Left kidney (tissue), 2 donors: ENCODE measurements around the gene HNRNPUL2. TPM values are rescaled to one million over a fixed set of nuclear protein-coding genes. Genes with fewer than 3 reads are reported as not detected.

ENCODE experiments used
- DNase-seq: peaks from one replicate; pipeline ENCODE4 v3.0.0-alpha.2; 2013
- polyA plus RNA-seq: library from polyadenylated mRNA; unstranded; fragments of 120-200 nt; gene quantifications from one replicate; pipeline ENCODE4 v1.2.1, GENCODE V29; 2013; ENCODE audit not compliant: insufficient read length

The HNRNPUL2 gene
- polyA plus RNA-seq, 1 donor = 101 TPM

DNA sequence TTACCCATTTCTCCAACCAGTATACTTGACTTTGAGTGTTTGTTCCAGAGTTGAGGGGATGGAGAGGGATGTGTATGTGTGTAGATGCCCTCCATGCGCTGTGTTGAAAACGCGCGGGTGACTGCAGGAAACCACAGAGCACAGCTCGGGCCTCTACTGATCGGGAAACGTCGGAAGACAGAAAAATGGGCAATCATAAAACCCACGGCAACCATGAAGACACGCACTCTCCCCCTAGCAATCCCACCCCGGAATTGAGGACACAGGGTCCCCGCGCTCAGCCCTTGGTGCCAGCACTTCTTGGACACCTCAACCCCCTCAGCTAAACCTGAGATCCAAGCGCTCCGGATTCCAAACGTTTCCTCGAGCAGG is 56.0 kb downstream of the HNRNPUL2 start:
- DNase-seq = no peak

DNA sequence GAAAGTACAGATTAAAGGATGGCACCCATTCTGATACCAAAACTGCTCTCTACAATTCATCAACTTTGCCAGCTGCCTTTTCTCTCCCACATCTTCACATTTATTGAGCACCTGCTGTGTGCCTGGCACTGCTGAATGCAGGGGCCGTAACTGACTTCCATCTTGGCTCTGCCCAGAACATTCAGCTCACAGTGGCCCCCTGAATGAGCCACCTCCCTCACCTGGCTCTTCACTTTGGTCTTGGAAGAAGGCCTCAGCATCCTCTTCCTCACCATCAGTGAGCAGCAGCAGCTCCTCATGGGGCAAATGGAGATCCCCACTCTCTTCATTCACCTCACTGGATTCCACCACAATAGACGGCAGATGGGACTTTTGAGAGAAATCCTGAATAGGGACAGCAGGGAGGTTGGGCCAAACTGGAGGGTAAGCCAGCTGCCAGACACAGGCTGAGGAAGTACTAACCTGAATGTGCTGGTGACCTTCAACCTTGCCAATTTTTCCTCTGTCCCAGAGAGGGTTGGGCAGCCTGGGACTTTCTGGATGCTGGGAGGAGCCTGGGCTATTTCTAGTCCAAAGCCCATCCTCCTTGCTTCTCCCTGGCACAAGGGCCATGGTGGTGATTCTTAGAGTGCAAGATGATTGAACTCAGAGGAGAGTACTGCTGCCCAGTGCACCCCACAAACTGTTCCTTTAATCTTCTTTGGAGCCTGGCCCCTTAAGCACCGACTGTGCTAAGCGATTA is 57.7 kb downstream of the HNRNPUL2 start:
- no peak for DNase-seq

DNA sequence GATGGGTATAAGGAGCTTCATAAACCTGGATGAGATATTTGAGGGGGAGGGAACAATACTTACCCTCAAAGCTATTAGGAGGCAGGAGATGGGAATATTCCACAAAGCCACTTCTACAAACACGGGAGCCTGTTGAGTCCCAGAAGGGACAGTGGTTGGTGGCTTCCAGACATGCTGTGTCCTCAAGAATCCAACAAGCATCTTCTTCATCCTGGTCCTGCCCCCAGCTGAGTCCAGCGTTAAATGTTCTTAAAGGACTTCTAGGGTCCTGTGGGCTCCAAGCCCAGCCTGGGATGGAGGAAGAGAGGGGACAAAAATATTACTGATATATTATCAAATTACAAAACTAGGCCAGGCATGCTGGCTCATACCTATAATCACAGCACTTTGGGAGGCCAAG is 59.8 kb downstream of the HNRNPUL2 start:
- no peak for DNase-seq

DNA sequence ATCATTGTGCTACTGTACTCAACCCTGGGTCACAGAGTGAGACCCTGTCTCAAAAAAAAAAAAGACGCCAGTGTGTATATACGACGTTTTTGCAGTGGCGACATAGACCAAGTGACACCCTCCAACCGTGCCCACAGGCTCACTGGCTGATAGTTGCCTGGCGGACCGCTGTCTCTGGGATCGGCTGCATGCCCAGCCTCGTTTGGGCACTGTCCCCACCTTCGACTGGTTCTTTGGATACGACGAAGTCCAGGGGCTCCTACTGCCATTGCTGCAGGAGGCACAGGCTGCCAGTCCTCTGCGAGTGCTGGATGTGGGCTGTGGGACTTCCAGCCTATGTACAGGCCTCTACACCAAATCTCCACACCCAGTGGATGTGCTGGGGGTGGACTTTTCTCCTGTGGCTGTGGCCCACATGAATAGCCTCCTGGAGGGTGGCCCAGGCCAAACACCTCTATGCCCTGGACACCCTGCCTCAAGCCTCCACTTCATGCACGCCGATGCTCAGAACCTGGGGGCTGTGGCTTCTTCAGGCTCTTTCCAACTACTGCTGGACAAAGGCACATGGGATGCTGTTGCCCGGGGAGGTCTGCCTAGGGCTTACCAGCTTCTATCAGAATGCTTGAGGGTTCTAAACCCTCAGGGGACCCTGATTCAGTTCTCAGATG is 60.9 kb downstream of the HNRNPUL2 start:
- DNase-seq = no peak

DNA sequence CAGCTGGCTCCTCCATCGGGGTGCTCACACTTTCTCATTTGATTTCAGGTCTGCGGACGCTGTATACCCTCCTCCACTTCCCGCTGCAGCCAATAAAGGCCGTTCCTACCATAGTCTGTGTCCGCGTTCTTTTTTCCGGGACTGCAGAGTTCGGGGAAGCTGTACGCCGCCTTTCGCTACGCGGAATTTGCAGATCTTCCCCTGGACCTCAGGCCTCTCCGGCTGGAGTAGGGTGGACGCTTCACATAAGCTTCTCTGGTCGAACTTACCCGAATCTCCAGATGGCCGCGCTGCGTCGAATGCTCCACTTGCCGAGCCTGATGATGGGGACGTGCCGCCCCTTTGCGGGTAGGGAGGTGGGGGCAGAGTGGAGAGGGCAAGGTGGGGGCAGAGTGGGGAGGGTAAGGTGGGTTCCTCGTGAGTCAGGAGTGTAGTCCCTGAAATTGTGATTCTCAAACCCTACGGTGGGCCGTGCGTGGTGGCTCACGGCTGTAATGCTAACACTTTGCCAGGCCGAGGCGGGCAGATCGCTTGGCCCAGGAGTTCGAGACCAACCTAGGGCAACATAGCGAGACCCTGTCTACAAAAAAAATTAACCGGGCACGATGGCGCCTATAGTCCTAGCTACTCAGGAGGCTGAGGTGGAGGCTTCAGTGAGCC is 61.5 kb downstream of the HNRNPUL2 start:
- DNase-seq = no peak

DNA sequence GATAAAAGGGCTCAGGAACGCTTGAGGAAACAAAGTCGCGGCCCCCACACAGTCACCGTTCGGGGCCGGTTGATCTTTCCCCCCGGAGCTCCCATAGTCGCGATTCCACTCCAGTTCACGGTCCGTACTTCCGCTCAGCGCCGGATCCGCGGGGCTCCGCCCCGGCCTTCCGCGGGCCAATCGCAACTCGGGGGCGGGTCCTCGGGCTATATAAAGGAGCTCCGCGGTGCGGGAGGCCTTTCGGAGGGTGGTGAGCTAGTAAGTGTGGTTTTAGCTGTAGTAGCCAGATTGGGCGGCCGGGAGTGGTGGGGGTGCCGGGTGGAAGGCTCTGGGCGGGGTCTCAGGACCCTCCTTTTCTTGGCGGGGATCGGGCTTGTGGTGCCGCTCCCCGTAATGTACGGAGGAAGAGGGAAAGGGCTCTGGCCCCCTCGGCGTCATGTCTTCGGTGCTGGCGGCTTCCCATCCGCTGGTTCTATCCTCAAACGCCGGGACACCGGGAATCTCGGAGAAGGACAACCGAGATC is 62.1 kb downstream of the HNRNPUL2 start, which contains the start of the genes C11orf98 and CSKMT:
TSS of gene C11orf98 (minus strand) at position 136 of the 524 bp plus-strand sequence. CDS start at position 95, 41 bp downstream.
TSS of gene CSKMT (plus strand) at position 238 of the 524 bp plus-strand sequence. CDS start 568 bp downstream, outside the sequence.
- peak; percentile 94 for DNase-seq

DNA sequence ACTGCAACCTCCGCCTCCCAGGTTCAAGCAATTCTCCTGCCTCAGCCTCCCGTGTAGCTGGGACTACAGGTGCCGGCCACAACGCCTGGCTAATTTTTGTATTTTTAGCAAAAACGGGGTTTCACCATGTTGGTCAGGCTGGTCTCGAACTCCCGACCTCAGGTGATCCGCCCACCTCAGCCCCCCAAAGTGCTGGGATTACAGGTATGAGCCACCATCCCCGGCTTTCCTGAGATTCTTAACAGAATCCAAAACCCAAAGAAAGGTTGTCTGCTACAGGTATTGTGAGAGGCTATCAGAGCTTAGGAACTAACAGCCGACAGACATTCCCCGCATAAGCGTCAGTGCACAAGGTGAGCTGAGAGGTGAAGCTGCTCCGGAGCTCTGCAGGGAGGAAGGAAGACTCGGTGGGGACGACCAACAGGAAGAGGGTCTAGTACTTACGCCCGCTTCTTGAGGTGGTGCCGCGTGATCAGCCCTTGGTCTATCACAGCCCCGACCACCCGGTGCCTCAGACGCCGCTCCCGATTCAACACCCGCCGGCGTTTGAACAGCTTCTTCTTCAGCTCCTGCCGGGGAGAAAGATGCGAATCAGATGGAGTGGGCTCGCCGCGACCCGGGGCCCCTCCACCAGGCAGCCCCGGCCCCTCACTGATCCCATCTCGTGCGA is 62.7 kb downstream of the HNRNPUL2 start:
- no peak for DNase-seq

Other genes with a start within 250 kb of the HNRNPUL2 start
- 199 TPM for gene AHNAK, start 180.7 kb downstream of the HNRNPUL2 start, polyA plus RNA-seq
- 2,043 TPM for gene EEF1G, start 153.6 kb downstream of the HNRNPUL2 start, polyA plus RNA-seq
- gene TUT1, start 135.9 kb downstream of the HNRNPUL2 start, polyA plus RNA-seq = 24.8 TPM
- gene MTA2, start 125.6 kb downstream of the HNRNPUL2 start, polyA plus RNA-seq = 108 TPM
- 36.4 TPM for gene EML3, start 114.7 kb downstream of the HNRNPUL2 start, polyA plus RNA-seq
- 3.5 TPM for gene ROM1, start 114.2 kb downstream of the HNRNPUL2 start, polyA plus RNA-seq
- 26.3 TPM for gene B3GAT3, start 105.5 kb downstream of the HNRNPUL2 start, polyA plus RNA-seq
- 395 TPM for gene GANAB, start 80.8 kb downstream of the HNRNPUL2 start, polyA plus RNA-seq
- 17.8 TPM for gene INTS5, start 74.2 kb downstream of the HNRNPUL2 start, polyA plus RNA-seq
- 59.0 TPM for gene C11orf98, start 62.2 kb downstream of the HNRNPUL2 start, polyA plus RNA-seq
- gene CSKMT, start 62.1 kb downstream of the HNRNPUL2 start, polyA plus RNA-seq = 5.9 TPM
- gene UQCC3, start 55.8 kb downstream of the HNRNPUL2 start, polyA plus RNA-seq = 7.5 TPM
- 9.0 TPM for gene LBHD1, start 55.2 kb downstream of the HNRNPUL2 start, polyA plus RNA-seq
- gene UBXN1, start 48.4 kb downstream of the HNRNPUL2 start, polyA plus RNA-seq = 140 TPM
- gene LRRN4CL, start 37.9 kb downstream of the HNRNPUL2 start, polyA plus RNA-seq = 0.78 TPM
- 68.3 TPM for gene BSCL2, start 20.0 kb downstream of the HNRNPUL2 start, polyA plus RNA-seq
- 2.5 TPM for gene GNG3, start 19.8 kb downstream of the HNRNPUL2 start, polyA plus RNA-seq
- 43.1 TPM for gene TTC9C, start 1.0 kb upstream of the HNRNPUL2 start, polyA plus RNA-seq
- gene ZBTB3, start 26.7 kb upstream of the HNRNPUL2 start, polyA plus RNA-seq = 8.1 TPM
- 145 TPM for gene POLR2G, start 34.1 kb upstream of the HNRNPUL2 start, polyA plus RNA-seq
- 39.8 TPM for gene TAF6L, start 43.9 kb upstream of the HNRNPUL2 start, polyA plus RNA-seq
- gene TMEM179B, start 59.9 kb upstream of the HNRNPUL2 start, polyA plus RNA-seq = 66.4 TPM
- 25.0 TPM for gene TMEM223, start 64.5 kb upstream of the HNRNPUL2 start, polyA plus RNA-seq
- gene NXF1, start 78.0 kb upstream of the HNRNPUL2 start, polyA plus RNA-seq = 136 TPM
- 51.3 TPM for gene STX5, start 104.6 kb upstream of the HNRNPUL2 start, polyA plus RNA-seq
- not detected for gene TEX54, start 105.4 kb upstream of the HNRNPUL2 start, polyA plus RNA-seq
- 42.1 TPM for gene WDR74, start 112.1 kb upstream of the HNRNPUL2 start, polyA plus RNA-seq
- 193 TPM for gene SLC3A2, start 153.4 kb upstream of the HNRNPUL2 start, polyA plus RNA-seq
- gene CHRM1, start 193.9 kb upstream of the HNRNPUL2 start, polyA plus RNA-seq = not detected